Lower leg skin (tissue), 3 donors: ENCODE data around the gene FMO4.

ENCODE experiments used
- POLR2A ChIP-seq, 2 donors: fragments of 450-650 bp; IDR thresholded peaks; one replicate each; pipeline ENCODE4 v1.6.1; 2016 to 2017; ENCODE audit warnings: antibody characterized with exemption in 2 of 2, mild to moderate bottlenecking in 1 of 2, moderate library complexity in 1 of 2
- TF ChIP-seq, protein P1 (sequence below), 3 donors: fragments of 450-650 bp; IDR thresholded peaks; one replicate each; pipeline ENCODE4 v1.5.1; 2016; ENCODE audit warnings: antibody characterized with exemption in 3 of 3, mild to moderate bottlenecking in 3 of 3, moderate library complexity in 2 of 3

DNA sequence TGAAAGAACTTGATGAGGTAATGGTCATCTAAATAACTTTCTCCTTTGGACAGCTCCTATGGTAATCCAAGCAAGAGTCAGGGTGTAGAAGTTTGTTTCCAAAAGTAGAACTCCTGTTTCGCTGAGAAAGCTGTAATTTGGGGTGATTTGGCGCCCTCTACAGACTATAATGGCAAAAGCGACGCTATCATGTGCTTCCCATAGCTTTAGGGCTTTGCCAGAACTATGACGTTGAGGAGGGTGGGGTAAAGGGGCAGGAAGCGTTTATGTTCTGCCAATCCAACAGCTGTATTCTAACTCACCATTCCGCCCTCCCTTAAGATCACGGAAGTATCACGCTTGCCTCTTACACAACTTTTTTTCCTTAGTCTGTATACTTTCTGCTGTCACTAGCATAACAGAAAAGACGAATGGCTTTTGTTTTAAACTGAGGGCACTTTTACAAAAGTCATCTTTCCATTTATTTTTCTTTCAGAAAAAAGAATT, at the start of gene FMO4:
- TF ChIP-seq, protein P1, sequence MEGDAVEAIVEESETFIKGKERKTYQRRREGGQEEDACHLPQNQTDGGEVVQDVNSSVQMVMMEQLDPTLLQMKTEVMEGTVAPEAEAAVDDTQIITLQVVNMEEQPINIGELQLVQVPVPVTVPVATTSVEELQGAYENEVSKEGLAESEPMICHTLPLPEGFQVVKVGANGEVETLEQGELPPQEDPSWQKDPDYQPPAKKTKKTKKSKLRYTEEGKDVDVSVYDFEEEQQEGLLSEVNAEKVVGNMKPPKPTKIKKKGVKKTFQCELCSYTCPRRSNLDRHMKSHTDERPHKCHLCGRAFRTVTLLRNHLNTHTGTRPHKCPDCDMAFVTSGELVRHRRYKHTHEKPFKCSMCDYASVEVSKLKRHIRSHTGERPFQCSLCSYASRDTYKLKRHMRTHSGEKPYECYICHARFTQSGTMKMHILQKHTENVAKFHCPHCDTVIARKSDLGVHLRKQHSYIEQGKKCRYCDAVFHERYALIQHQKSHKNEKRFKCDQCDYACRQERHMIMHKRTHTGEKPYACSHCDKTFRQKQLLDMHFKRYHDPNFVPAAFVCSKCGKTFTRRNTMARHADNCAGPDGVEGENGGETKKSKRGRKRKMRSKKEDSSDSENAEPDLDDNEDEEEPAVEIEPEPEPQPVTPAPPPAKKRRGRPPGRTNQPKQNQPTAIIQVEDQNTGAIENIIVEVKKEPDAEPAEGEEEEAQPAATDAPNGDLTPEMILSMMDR (IDR thresholded peaks at IDR 0.05) = peak in 1 of 3 donors; percentile 49
- TF ChIP-seq POLR2A (IDR thresholded peaks at IDR 0.05) = no peak
